HUDEP-2 (cell line): ENCODE measurements around the gene UBE2I.
"Not testable (repeated sequence)": the region's sequence is repeated elsewhere in the genome, so short reads cannot be mapped to it uniquely, and the experiment has no call there.

Source experiments
- DNase-seq, 76 experiments: peaks; one replicate each; lab custom pipeline; 2025; ENCODE audit not compliant: unreplicated experiment in 76 of 76; lab: John Stamatoyannopoulos, UW

Gene UBE2I

DNA sequence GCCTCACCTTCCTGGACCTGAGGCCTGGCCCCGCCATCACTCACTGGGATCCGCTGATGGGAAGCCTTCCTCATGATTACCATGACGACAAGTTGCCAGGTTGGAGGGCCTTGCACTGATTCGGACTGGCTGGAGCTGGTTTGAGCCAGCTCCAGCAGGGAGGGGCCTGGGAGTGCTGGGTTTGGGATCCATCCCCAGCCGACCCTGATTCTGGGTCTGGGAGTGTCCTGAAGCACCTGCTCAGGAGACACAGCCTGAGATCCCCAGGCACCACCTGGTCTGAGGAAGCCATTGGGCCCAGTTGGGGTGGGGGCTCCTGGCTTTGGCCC, 18.1 kb downstream of the UBE2I start:
- DNase-seq, result no peak

DNA sequence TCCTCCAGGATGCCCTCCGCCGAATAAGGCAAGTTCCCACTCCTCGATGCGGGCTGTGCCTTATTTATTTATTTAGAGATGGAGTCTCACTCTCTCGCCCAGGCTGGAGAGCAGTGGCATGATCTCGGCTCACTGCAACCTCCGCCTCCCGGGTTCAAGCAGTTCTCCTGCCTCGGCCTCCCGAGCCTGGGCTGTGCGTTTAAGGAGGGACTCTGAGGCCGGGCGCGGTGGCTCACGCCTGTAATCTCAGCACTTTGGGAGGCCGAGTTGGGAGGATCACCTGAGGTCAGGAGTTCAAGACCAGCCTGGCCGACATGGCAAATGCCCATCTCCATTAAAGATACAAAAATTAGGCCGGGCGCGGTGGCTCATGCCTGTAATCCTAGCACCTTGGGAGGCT, 18.7 kb downstream of the UBE2I start:
- DNase-seq, result not testable (repeated sequence)

DNA sequence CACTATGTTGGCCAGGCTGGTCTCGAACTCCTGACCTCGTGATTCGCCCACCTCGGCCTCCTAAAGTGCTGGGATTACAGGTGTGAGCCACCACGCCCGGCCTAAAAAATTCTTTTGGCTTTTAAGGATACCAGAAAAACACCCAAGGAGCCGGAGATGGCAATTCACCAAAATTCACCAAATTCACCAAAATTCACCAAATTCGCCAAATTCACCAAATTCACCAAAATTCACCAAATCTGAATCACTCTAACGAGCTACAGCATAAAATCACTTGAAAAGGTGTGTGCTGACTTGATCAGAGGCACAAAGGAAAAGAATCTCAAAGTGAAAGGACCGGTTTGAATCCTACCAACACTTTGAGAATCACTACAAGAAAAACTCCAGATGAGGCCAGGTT, 19.5 kb downstream of the UBE2I start:
- not testable (repeated sequence) for DNase-seq

DNA sequence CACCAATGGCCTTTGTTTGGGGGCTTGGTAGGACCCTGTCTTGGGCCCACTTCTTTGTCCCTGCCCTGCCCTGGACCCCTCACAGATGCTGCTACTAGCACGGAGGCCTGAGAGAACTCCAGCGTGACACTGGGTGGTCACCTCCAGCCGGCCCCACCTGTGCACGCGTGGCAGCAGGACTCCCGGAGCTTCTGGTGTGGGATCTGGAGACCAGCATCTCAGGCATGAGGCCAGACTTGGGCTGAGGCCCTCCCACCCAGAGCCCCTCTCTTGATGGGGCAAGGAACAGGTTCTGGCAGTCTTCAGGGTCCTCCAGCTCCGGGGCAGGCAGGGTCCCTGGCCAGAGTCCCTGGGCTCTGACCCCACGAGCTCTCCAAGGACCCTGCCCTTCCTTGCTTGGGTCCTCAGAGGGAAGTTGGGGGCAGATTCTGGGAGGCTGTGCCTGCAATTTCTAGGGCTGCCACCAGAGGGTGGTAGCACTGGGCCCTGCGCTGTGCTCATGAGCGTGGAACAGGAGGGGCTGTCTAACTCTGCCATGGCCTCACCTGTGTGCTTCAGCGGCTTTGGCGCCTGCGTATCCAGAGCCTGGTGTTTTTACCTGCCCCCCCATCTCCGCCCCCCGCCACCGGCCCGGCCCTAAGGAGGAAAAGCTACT, 21.0 kb downstream of the UBE2I start:
- DNase-seq, result peak in 5 of 76 experiments; percentile 5 to 45 (median 11)

DNA sequence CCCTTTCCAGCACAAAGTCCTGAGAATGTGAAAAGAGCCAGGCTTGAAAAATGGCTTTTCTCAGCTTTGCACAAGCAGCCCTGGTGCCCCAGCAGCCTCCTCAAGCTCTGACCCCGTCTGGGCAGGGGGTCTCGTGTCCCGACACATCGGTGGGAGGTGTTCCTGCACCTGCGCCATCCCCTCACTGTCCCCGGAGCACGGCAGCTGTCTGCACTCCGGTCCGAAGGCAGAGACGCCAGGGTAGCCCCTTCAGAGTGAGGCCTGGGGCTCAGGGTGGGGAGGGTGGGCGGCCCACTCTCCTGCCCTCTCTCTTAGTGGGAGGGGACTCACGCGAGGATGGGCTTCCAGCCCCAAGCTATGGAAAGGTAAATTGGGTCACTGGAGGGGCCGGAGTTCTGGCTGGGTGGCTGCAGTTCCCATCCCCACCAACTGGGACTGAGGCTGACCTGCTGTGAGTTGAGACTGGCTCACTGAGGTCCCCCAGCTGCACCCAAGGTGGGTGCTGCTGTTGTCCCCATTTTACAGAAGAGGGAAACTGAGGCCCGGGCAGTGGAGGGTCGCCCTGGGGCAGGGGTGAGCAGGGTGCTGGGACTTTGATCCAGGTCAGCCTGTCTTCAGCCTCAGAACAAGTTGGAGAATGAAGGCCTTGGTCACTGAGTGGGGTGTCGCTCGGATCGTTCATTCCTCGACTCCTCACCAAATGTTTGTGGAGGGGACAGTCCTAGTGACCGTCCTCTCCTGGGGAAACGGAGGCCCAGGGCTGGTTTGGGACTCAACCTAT, 21.7 kb downstream of the UBE2I start:
- DNase-seq, result no peak

DNA sequence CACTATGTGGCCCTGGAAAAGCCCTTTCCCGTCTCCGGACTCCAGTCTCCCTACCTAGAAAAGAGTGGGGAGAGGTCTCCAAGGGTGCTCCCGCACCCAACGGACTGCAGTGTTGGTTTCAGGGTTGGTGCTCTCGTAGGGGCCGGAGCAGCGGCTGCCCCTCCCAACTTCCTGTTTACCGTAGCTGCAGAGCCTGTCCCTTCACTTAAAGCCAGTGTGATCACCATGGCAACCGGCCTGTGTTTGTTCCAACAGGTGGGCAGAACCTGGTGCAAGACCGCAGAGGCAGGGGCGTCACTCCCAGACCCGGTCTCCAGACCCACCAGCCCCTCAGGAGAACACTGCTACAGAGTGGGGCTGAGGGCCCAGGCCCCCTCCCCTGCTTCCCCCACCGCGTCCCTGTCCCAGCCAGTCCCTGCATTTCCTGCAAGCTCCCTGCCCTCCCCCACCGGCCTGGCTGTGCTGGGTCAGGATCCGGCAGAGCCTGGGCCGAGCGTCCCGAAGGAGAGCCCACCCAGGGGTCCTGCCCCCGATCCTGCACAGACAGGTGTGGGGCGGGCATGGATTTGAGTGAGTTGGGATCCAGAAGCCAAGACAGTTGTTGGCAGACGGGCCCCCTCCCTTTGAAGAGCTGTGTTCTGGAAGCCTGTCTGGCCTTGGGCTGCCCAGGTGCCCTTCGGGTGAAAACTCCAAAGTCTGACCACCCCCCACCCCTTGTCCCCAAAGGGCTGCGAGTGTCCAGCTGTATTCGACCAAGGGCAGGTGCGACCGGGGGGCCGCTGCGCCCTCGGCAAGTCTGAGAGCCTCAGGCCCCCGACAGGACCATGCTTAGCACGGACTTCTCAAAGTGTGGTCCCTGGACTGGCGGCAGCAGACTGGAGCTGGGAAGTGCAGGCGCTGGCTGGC, 22.5 kb downstream of the UBE2I start:
- DNase-seq, result peak in 31 of 76 experiments; percentile 9 to 72 (median 40)

DNA sequence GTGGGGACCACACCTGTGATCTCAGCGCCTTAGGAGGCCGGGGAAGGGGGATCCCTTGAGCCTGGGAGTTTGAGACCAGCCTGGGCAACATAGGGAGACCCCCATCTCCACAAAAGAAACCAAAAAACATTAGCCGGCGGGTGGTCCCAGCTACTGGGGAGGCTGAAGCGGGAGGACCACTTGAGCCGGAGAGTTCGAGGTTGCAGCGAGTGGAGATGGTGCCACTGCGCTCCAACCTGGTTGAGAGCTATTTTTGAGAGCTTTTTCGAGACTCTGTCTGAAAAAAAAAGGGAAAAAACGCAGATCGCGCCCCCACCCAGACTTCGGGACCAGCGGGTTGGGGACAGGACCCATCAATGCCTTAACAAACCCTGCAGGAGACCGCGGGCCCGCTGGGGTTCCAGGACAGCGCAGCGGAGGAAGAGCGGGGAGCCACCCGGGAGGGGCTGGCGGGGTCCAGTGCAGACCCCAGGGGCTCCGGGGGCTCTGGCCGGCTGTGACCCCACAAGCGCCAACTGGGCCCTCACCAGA, 23.2 kb downstream of the UBE2I start:
- DNase-seq, result no peak

DNA sequence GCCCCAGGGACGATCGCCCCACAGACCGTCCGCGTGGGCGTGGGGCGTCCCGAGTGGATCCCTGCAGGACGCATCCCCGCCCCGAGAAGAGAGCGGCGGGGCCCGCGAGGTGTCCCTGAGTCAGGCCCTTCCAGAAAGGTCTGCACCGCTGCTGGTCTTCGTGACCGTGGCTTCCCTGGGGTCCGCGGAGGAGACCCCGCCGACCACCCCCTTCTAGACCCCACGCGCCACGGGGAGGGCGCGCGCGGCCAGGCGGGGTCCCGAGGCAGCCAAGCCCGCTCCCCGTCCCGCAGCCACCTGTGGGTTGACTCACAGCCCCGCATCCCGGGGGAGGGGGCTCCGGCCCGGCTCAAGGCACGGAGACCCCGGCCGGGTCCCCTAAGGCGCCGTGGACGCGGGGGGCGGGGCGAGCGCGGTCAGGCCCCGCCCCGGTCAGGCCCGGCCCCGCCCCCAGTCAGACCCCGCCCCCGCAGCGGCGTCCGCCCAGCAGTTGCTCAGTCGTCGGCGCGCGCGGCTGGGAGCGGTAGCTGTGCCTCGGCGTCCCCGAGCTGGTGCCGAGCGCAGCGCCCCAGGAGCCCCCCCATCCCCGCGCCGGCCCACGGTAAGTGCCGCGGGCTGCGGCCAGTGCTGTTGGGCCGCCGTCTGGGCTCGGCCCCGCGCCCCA, 23.8 kb downstream of the UBE2I start, which contains the start of gene BAIAP3:
TSS of gene BAIAP3 (plus strand) at position 497 of the 664 bp plus-strand sequence. CDS start 4,905 bp downstream, outside the sequence.
- peak in 25 of 76 experiments; percentile 10 to 58 (median 22) for DNase-seq

DNA sequence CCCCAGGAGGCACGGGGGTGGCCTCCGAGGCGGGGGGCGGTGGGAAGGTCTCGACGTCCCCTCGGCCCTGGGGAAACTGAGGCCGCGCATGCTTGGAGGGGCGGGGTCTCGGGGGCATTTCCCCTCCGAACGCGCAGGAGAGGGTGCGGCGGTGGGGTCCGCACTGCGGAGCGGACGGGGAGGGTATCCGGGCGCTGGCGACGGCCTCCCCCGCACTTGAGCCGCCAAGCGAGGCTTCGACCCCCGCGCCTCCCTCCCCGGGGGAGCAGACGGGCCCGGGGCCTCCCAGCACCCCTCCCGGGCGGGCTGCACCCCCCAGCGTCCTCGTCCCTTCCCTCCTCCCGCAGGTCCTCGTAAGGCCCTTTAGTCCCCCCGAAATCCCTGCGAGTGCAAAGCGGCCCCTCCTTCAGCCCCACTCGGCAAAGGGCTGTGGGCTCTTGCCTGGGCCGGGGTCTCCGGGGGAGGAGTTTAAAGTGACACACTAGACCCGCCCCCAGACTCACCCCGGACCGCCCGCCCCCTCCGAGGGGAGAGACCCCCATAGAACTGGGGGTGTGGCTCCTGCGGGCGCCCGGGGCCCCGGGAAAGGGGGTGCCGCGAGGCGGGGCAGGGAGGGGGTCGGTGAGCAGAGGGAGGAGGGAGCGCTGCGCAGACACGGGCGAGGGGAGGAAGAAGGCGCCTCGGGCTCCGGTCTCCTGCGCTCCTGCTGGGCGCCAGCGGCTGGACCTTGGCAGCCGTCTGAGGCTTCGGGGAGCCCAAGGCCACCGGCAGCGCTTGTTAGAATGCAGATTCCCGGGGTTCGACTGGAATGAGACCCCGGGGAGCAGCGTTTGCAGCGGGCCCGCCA, 24.6 kb downstream of the UBE2I start:
- no peak for DNase-seq

DNA sequence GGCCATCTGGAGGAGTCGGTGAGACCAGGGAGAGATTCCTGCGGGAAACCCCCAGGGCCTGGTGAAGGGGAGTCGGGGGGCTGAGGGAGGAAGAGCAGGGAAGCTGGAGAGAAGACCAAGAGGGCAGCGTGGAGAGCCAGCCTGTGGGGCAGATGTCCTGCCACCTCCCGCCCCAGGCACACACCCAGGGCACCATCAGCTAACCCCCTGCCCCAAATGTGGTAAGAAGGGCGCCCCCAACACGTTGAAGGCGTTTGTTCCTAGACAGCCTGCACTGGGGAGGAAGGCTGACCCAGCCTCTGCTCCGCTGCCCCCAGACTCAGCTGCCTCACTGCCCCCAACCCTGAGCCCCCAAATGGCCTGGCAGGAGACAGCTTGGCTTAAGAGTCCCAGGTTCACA, 25.3 kb downstream of the UBE2I start:
- DNase-seq, result no peak

DNA sequence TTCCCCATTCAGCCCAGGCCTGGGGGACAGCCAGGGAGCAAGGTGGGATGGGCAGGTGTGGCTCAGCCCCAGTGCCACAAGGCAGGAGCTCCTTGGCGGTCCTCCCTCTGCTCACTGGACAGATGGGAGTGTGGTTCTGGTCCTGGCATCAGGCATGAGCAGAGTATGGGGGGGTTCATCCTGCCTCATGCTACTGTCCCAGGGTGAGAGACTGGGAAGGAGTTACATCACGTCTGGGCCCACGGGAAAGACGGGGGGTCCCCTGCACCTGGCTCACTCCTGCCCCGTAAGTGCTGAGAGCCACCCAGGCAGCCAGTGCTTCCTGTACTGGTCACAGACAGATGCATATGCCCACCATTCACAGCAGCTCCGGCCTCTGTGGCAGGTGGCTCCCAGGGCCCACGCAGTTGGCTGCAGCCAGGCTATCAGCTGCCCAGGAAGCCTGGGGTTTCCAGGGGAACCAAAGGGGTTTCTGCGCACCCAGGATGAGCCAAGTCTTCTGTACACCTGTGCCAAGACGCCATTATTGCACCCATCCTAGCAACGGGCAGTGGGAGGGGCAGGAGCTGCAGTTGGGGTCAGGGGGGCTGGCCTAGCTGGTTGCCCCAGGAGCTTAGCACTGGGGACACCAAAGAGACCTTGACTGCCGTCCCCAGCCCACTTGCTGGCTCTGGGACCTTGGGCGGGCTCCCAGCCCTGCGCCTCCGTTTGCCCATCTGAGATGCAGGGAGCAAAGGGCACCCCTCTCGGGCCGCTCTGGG, 26.0 kb downstream of the UBE2I start:
- no peak for DNase-seq

DNA sequence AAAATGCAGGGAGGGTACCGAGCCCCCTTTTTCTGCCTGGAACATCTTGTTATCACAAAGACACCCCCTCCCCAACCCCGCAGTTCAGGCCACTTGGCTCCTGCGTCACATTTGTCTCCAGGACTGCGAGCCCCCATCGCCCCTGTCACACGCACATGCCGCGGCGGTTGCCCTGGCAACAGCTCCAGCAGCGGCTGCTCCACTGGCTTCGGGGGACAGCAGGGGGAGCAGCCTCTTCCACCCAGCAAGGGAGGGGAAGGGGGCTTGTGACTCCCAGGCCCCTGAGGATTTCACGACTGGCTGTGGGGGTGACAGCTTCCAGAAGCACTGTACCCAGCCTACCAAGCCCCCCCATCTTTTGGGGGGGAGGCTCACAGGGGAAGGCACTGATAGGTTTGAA, 26.6 kb downstream of the UBE2I start:
- no peak for DNase-seq

DNA sequence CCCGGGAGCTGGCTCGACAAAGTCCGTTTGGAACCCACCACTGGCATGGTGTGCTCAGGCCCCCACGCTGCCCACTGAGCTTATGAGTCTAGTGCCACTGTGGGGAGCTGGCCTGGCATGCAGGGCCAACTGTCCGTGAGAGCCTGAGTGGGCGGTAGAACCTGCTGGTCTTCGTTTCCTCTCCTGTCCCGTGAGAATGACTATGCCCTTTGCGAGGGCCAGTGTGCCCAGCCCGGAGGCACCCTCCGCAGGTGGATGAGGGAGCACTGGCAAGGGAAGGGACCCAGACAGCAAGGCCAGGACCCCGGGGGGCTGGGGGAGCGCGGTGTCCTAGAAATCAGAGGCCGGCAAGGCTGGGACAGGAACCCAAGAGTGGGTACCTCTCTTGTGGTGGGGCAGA, 27.2 kb downstream of the UBE2I start:
- DNase-seq, result no peak

DNA sequence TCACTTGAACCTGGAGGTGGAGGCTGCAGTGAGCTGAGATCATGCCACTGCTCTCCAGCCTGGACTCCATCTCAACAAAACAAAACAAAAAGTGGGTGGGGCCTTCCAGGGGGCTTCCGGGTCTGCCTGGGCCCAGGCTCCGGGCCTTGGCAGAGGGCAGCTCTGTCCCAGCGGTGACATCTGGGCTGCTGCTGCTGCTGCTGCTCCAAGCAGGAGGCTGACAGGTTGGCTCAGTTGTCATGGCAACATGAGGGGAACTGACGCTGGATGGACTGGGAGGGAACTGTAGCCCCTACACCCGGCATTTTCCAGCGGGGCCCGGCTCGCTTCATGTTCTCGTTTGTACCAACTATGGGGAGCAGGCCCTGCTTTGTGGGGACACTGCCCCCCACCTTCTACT, 28.1 kb downstream of the UBE2I start:
- no peak for DNase-seq

DNA sequence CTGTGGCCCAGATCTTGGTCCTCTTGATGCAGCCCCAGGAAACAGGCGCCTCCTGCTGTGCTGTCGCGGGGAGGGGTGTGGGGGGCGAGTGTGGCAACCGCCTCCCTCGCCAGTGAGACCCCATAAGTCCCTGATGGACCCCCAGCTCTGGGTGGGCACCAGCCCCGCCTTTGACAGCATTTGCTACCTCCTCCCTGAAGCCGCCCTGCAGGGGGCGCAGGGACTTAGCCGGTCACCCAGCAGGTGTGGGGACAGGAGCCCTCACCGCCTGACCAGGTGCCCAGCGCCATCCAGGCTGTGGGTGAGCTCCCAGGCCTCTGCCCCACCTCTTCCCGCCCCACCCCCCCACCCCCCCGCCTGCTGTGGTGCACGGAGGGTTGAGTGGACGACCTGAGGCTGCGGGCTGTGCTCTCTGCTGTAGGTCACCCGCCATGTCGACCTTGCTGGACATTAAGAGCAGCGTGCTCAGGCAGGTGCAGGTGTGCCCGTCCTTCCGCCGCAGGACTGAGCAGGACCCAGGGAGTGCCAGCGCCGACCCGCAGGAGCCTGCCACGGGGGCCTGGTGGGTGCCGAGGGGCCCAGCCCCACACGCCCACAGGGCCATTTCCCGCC, 28.8 kb downstream of the UBE2I start:
- peak in 10 of 76 experiments; percentile 3 to 26 (median 19) for DNase-seq

DNA sequence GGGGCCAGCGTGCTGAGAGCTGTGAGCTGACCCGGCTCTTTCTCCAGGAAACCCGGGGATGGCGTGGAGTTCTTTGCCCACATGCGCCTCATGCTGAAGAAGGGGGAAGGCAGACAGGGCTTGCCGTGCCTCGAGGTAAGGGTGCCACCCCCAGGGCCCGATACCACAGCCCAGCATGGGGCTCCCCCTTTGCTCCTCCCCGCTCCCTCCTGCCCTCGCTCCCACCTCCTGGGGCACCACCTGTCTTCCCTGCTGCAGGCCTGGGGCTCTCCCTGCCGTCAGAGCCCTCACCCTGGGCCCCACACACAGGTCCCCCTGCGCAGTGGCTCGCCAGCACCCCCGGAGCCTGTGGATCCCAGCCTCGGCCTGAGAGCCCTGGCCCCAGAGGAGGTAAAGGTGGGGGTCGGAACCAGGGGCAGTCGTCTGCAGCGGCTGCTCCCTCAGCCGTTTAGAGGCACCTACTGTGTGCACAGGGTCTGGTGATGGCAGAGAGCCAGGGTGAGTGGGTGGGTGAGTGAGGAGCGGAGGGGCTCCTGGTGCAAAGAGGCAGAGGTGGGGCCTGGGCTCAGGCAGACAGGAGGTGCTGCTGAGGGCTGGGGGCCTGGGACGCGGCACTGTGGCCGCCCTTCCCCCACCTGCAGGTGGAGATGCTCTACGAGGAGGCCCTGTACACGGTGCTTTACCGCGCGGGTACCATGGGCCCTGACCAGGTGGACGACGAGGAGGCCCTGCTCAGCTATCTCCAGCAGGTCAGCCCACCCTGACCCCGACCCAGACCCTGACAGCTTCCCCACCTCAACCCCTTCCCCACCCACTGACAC, 29.6 kb downstream of the UBE2I start:
- DNase-seq, result no peak

DNA sequence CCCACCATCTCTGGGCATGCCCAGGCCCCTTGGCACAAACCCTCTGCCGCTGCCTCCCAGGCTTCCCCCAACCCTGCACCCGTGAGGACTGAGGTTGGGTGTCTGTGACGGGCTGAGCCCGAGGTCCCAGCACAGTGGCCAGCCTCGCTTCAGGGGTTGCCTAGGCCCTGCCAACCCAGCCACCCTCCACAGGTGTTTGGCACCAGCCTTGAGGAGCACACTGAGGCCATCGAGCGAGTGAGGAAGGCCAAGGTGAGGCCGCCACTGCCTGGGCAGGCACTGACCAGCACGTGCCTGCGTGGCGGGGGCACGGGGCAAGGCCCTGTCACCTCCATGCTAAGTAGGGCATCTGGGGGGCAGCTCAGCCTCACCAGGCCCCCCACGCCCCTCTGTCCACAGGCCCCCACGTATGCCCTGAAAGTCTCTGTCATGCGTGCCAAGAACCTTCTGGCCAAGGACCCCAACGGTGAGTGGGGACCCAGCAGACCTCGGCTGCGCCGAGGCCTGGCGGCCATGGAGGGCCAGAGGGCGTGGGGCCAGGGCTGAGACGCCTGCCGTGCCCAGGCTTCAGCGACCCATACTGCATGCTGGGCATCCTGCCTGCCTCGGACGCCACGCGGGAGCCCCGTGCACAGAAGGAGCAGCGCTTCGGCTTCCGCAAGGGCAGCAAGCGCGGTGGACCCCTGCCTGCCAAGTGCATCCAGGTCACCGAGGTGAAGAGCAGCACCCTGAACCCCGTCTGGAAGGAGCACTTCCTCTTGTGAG, 31.5 kb downstream of the UBE2I start:
- DNase-seq, result no peak
